Effector memory CD4-positive, alpha-beta T cell (primary cell): ENCODE data around the gene FYN.

ENCODE experiments used
- DNase-seq, 3 donors: peaks; one replicate each; pipeline ENCODE4 v3.0.0-alpha.2; 2020
- H3K27ac ChIP-seq: 2 replicates; pipeline ENCODE4 v1.7.0; 2013; ENCODE audit warnings: mild to moderate bottlenecking, low read length, moderate library complexity; ENCODE audit not compliant: insufficient read depth, poor library complexity, severe bottlenecking
- H3K27me3 ChIP-seq: replicated peaks from 2 replicates; pipeline ENCODE4 v1.7.0; 2013; ENCODE audit warnings: mild to moderate bottlenecking, low read length; ENCODE audit not compliant: insufficient read depth, control insufficient read depth, poor library complexity, severe bottlenecking
- H3K36me3 ChIP-seq: 2 replicates; pipeline ENCODE4 v1.7.0; 2013; ENCODE audit warnings: mild to moderate bottlenecking, low read length, moderate library complexity; ENCODE audit not compliant: control insufficient read depth, insufficient read depth
- H3K4me1 ChIP-seq: 2 replicates; pipeline ENCODE4 v1.7.0; 2013; ENCODE audit warnings: low read length, mild to moderate bottlenecking; ENCODE audit not compliant: control insufficient read depth, insufficient read depth, poor library complexity, severe bottlenecking
- H3K4me3 ChIP-seq: 2 replicates; pipeline ENCODE4 v1.7.0; 2013; ENCODE audit warnings: low read length, low read depth, mild to moderate bottlenecking; ENCODE audit not compliant: insufficient read depth, poor library complexity, severe bottlenecking
- H3K9me3 ChIP-seq: 2 replicates; pipeline ENCODE4 v1.7.0; 2013; ENCODE audit warnings: mild to moderate bottlenecking, low read length, moderate library complexity; ENCODE audit not compliant: control insufficient read depth

FYN gene

DNA sequence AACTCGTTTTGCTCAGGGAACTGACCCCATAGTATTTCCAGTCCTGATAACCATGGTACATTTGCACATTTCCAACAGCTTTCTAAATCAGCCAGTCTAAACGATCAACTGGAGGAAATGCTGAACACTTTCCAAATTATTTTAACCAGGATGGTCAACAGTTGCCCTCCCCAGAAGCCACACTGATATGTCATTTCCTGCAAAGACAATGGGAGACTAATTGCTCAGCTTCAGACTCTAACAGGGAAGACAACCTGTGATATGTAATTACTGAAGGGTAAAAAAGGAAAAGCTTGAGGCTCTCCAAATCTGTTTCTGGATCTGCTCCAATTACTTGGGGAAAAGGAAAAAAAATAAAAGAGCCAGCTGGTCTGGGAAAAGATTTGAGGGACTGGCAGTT is 88.8 kb downstream of the FYN start:
- no peak overlapping the region for H3K4me3 ChIP-seq
- DNase-seq: no peak
- H3K9me3 ChIP-seq: no peaks in the 10 kb centered on the region
- H3K27ac ChIP-seq: no peak overlapping the region
- H3K4me1 ChIP-seq: peaks cover 29% of the 10 kb centered on the region
- H3K36me3 ChIP-seq: no peaks in the 10 kb centered on the region
- H3K27me3 ChIP-seq: no peaks in the 10 kb centered on the region

DNA sequence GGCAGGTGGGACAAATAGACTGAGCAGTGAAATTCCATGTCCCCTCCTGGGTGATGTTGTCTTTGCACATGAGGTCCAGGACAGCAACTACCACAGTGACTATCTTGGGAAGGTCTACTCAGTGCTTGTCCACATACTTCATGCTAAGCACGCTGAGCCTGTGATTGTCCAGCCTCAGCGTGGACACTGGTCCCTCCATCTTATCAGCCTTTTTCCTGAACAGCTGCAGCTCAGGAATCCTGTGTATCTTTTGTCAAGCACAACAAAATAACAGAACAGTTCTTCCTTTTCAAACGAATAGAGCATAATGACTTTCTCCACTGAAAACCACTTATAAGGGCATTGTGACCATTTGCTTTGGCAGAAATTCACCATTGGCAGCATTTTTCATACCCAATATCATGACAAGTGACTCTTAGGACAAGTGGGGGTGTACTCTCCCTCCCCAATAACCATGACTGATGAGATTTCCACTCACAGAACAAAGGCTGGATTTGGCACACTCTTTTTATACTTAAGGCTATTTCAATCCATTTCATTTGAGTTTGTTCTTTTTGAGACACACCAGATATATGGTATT is 90.3 kb downstream of the FYN start:
- Histone ChIP-seq H3K27ac (no peak overlapping the region), H3K4me3 (no peak overlapping the region), H3K4me1 (peaks cover 36% of the 10 kb centered on the region), H3K27me3 (no peaks in the 10 kb centered on the region), H3K36me3 (no peaks in the 10 kb centered on the region), H3K9me3 (no peaks in the 10 kb centered on the region)
- no peak for DNase-seq

DNA sequence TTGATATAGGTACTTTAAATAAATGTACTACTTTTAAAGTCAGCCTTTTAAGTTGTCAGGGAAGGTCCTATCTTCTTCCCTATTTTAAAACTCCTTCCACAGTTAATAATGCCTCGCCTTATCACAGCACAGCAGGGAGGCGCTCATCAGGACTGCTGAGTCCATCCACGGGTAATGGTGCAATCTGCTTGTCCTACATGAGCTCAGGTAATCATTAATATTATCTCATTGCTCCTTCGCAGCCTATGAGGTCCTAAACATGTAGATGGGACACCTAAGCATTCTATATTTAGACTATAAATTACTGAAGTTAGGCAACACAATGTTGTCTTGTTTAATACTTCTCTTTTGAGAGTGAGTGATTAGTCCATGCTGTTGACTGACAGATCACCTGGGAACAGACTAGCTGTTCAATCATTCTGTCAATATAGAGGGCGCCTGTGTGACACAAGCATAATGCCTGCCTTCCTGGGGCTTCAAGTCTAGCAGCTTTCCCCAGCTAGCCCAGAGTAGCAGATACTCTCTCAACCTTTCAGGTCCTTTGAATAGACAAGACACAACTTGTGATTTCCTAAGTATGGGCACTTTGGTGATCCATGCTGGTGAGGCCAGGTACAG is 91.0 kb downstream of the FYN start:
- no peak for DNase-seq
- H3K27me3 ChIP-seq: no peaks in the 10 kb centered on the region
- H3K27ac ChIP-seq: no peak overlapping the region
- no peak overlapping the region for H3K4me3 ChIP-seq
- no peaks in the 10 kb centered on the region for H3K9me3 ChIP-seq
- H3K4me1 ChIP-seq: peaks cover 43% of the 10 kb centered on the region
- H3K36me3 ChIP-seq: no peaks in the 10 kb centered on the region

DNA sequence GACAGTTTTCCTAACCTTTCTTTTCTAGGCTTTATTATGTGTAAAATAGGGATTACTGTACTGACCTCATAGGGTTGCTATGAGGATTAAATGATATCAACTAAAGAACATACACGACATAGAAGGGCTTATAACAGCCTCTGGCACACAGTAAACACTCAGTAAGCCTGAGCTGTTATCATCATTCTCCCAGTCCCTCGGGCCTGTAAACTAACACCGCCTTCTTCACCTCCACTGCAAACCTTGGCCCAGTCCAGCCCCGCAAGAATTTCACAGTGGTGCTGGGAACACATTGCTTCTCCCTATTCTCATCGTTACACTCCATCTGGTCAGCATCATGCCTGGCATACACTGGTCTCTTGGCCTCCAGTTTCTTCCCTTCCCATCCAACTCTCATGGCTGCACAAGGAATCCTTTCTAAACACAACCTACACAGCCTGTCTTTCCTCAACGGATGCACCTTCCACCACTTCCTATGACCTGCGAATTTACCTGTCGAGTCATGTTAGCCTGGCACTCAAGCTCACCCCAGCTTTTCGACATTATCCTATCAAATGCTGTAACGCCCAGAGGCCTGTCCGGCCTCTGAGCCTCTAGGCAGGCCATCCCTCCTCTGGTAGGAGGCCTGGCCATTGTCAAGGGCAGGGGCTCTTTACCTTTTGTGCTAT is 92.1 kb downstream of the FYN start:
- Histone ChIP-seq H3K27me3 (no peaks in the 10 kb centered on the region), H3K27ac (peak overlapping the region; percentile 28), H3K4me1 (peaks cover 44% of the 10 kb centered on the region), H3K9me3 (no peaks in the 10 kb centered on the region), H3K36me3 (no peaks in the 10 kb centered on the region), H3K4me3 (no peak overlapping the region)
- DNase-seq: no peak

DNA sequence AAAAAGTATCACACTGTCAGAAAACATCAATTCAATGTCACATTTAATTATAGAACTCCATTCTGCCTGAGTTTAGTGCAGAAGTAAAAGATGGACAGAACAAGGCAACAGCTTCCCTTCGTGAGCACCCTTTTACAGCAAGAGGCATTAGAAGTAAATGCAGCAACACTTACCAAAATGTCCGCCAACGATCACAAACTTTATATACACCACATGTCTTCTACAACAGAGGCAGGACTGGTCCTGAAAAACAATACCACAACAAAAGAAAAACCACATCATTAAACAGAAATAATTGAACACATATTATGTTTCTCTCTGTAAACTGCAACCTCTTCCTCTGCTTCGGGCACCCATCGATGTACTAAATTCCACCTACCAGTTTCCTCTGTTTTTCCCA is 92.9 kb downstream of the FYN start:
- Histone ChIP-seq H3K36me3 (no peaks in the 10 kb centered on the region), H3K4me1 (peaks cover 52% of the 10 kb centered on the region), H3K9me3 (no peaks in the 10 kb centered on the region), H3K27me3 (no peaks in the 10 kb centered on the region), H3K27ac (peak overlapping the region; percentile 19), H3K4me3 (no peak overlapping the region)
- DNase-seq: no peak

DNA sequence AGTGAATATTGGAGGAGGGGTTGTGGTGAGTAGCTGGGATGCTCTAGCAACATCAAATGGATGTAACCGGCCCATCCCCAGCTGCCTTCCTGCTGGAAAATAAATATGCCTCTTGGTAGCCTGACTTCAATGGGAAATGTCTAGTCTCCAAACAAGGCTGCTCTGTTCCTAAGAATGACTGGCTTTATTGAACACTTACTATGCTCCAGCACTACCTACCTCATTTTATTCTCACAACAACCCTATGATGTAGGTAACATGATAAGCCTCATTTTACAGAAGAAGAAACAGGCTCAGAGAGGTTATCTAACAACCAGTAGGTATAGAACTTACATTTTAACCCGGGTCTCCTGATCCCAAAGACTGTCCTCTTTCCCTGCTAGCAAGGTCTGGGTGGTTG is 93.6 kb downstream of the FYN start:
- Histone ChIP-seq H3K9me3 (no peaks in the 10 kb centered on the region), H3K27me3 (no peaks in the 10 kb centered on the region), H3K36me3 (no peaks in the 10 kb centered on the region), H3K4me3 (no peak overlapping the region), H3K4me1 (peaks cover 49% of the 10 kb centered on the region), H3K27ac (peak overlapping the region; percentile 19)
- DNase-seq: no peak

DNA sequence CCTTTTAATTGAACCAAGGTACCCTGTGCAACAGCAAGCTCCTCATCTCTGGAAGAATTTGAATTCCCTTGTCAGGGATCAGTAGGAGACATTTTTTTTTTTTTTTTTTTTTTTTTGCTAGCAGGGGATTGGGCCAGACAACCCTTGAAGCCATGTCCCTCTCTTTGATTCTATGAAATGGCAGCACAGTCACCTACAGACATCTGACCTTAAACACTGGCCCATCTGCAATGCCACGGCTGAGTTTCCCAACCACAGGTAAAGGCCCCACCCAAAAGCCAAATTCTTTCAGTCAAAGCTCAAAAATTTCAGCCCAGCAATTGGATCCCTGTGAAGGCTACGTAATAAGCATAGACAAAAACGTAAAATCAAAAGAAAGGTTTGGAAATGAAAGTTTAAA is 94.2 kb downstream of the FYN start:
- H3K4me1 ChIP-seq: peaks cover 49% of the 10 kb centered on the region

DNA sequence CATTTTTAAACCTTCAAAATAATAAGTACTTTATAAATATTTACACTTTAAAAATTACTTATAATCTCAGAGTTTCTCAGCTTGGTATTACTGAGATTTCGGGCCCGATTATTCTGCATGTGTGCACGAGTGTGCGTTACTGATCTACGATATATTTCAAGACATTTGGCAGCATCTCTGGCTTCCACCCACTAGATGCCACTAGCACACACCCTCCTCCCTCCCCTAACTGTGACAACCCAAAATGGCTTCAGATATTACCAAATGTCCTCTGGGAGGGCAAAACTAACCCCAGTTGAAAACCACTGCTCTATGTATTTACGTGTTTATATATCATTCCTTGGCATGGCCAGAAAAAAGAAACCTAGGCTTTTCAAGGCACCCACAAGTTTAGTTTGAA is 95.9 kb downstream of the FYN start:
- H3K4me1 ChIP-seq: peaks cover 45% of the 10 kb centered on the region
- DNase-seq: no peak
- H3K27me3 ChIP-seq: no peaks in the 10 kb centered on the region
- peak overlapping the region; percentile 32 for H3K27ac ChIP-seq
- no peak overlapping the region for H3K4me3 ChIP-seq
- H3K9me3 ChIP-seq: no peaks in the 10 kb centered on the region
- H3K36me3 ChIP-seq: no peaks in the 10 kb centered on the region

More for the DNA sequence above, 94.2 kb downstream of the FYN start:
- Histone ChIP-seq H3K4me3 (no peak overlapping the region), H3K36me3 (no peaks in the 10 kb centered on the region), H3K9me3 (no peaks in the 10 kb centered on the region), H3K27me3 (no peaks in the 10 kb centered on the region), H3K27ac (no peak overlapping the region)
- no peak for DNase-seq

DNA sequence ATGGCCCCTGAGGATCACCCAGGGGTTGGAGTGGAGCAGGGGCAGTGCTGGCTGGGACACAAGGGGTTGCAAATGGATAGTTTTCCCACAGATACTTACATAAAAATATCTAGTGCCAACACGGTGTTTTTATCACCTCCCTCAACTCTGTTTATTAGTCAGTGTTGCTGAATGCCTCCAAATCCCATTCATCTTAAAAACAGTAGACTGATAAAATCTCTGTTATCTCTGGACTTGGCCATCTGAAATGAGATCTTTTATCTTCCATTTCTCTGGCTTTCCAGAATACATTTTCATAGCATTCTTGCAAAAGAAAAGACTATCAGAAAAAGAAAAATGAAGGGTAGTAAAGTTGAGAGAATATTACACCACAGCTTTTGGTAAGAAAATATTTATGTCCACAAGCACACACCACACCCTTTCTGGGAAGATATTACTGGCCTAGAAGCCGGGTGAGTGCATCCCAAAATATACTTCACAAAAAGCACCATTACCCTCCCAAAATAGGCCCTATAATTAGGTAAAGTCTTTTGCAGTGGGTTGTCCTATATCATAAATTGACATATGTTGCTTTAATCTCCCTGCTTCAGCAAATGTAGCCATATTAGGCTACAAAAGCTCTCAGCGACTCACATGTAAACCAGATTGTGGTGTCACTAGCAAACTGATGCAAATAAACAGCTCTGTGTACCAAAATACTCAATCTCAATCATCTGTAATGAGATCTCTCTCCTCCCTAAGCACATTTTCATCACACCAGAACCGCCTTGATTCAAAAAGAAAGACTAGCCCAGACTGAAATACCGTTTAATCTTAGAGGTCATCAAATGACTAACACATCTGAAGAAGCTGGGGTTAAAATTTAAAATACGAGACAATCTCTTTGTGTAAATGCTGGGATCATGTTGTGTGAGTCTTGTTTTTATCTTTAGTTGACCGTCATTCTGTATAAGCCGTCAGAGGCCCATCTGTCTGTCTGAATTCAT is 96.7 kb downstream of the FYN start:
- peaks cover 2% of the 10 kb centered on the region for H3K36me3 ChIP-seq

More for the DNA sequence above, 96.7 kb downstream of the FYN start:
- H3K4me3 ChIP-seq: no peak overlapping the region
- H3K27ac ChIP-seq: peak overlapping the region; percentile 32
- no peaks in the 10 kb centered on the region for H3K27me3 ChIP-seq
- no peak for DNase-seq
- H3K9me3 ChIP-seq: no peaks in the 10 kb centered on the region
- H3K4me1 ChIP-seq: peaks cover 44% of the 10 kb centered on the region
